Activated gamma-delta T cell treated with Interleukin-2 at 50 U/mL for 16 hours (primary cell): ENCODE measurements around the gene IMMP1L.

Experiments used
- DNase-seq: peaks from one replicate; pipeline ENCODE4 v3.0.0-alpha.2; 2020

The IMMP1L gene

GRCh38 chr11:31464436-31464835 lies 45.0 kb downstream of the IMMP1L start:
- DNase-seq = no peak

DNA sequence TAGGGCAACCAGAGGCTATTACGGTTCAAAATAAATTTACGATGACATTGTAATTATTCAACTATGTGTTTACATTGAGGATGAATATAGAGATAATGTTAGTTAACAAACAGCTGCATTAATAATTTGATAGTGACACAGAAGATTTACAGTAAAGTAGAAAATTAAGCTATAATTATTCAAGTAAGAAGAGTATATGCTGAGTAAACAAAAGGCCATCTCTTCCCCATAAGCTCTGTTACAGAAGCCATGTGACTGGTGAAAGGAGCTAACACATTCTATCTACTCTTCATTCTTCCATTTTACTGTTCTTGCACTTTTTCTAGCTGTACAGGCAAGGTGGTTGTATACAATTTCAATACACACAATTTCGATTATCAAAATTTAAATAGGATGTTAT lies 54.2 kb downstream of the IMMP1L start:
- DNase-seq = no peak

GRCh38 chr11:31450841-31451240 lies 58.6 kb downstream of the IMMP1L start:
- no peak for DNase-seq

GRCh38 chr11:31449040-31449439 lies 60.4 kb downstream of the IMMP1L start:
- DNase-seq = no peak

- DNase-seq = no peak
Observed at GRCh38 chr11:31445621-31446020, 63.8 kb downstream of the IMMP1L start.

DNA sequence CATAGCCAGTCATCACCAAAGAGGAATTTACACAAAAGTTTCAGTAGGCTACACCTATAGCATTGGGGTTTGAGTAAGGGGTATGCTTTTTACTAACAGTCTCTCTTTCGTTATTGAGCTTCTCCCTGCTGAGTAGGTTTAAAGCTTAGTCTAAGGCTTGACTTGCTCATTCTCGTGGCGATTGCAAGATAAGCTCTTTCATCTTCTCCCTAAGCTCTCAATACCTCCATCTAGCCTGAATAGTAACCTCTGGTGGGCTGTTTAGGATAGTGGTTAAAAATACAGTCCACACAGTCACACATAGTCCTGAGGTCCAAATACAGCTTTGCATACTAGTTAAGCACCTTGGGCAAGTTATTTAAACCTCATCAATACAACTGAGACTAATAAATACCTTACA lies 65.6 kb downstream of the IMMP1L start:
- no peak for DNase-seq

GRCh38 chr11:31442086-31442485 lies 67.3 kb downstream of the IMMP1L start:
- no peak for DNase-seq

GRCh38 chr11:31441296-31441695 lies 68.1 kb downstream of the IMMP1L start:
- DNase-seq = no peak

DNA sequence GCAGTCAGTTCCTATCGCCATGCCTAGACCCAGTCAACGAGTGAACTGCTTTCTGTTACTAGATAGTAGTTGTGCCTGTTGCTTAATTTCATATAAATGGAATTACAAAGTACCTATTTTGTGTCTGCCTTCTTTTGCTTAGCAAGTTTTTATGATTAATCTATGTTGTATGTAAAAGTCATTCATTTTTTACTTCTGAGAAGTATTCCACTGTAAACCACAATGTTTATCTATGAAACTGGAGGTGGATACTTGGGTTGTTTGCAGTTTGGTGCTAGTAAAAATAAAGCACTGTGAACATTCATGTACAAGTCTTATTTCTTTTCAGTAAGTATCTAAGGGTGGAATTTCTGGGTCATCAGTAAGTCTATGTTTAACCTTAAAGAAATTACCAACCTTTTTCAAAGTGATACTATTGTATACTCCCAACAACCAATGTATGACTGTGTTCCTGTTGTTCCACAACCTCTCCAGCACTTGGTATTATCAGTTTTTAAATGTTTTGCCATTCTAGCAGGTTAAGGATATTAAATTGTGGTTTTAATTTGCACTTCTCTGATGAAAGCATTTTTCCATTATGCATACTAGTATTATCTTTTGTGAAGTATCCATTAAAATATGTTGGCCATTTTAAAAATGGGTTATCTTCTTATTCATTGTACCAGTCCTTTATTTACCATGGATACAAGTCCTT lies 71.5 kb downstream of the IMMP1L start:
- DNase-seq = no peak

GRCh38 chr11:31433851-31434250 lies 75.6 kb downstream of the IMMP1L start:
- no peak for DNase-seq

GRCh38 chr11:31424652-31425051 lies 84.8 kb downstream of the IMMP1L start:
- no peak for DNase-seq

DNA sequence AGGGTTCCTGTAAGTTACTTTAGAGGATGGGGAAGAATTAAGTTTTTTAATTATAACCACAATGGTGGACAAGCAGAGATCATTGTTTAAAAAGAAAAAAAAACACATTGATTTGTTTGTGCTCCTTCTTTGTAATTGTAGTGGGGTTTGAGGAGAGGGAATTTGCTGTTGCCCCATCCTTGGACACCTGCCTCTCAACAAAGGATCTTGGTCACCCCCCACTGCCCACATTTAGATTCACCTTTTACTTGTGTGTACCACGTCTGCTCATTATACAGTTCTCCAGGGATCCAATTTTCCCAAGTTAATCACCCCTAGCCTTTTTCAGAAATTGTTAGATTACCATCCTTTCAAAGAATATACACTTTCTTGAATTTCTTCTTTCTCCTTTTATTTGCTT lies 86.7 kb downstream of the IMMP1L start:
- no peak for DNase-seq

DNA sequence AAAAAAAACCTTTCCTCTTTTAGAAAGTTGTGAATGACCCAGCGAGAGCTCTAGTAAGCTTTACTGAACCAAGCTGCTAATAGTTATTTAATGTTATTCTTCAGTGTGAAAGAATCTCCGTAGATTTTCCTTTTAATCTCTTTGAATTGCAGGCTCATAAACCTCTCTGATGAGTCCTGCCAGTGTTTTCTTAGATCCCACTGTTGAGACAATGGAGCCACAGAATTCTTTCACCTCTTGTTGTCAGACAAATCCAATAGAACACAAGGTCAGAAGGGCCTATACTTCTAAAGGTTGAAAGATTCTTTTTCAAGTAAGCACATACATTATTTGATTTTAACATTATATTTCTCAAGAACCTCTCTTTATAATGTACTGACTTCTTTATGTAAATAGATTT lies 87.6 kb downstream of the IMMP1L start:
- no peak for DNase-seq

GRCh38 chr11:31419669-31420068 lies 89.8 kb downstream of the IMMP1L start:
- no peak for DNase-seq

DNA sequence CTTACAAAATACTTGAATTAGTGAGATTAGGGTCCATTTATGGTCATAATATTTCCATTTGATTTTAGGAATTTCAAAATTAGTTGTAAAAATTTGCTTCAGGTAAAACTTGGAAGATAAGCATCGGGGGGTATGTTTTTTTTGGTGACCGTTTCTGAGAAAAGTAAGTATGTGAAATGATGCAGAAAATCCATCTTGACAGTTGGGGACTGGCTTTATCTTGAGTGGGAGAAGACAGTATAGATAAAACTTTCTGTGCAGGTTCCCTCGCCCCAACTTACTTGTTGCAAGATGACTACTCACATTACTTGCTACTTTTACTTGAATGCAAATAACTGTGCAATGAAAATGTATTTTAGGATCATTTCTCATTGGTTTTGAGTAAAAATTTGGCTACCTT lies 90.3 kb downstream of the IMMP1L start:
- DNase-seq = no peak

- DNase-seq = no peak
Observed at GRCh38 chr11:31417816-31418215, 91.6 kb downstream of the IMMP1L start.

GRCh38 chr11:31417357-31417756 lies 92.1 kb downstream of the IMMP1L start:
- no peak for DNase-seq

DNA sequence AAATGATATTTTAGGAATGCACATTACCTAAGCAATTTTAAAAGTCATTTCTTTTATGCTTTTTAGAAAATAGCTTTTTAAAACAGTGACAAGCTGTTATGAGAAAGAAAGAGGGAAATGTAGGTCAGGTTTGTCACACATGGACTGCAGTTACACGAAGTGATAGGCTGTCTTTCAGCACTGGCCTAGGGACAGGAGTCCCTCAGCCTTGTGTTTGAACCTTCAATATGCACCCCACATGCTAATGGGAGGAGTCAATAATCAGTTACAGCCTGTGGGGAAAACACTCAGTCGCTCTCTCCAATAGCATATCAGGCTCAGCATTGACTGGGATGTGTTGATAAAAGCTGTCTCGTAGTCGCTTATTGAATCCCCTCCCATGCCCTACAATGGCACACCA lies 94.0 kb downstream of the IMMP1L start:
- no peak for DNase-seq

GRCh38 chr11:31414338-31414737 lies 95.1 kb downstream of the IMMP1L start:
- DNase-seq = no peak

GRCh38 chr11:31412946-31413345 lies 96.5 kb downstream of the IMMP1L start:
- DNase-seq = no peak

GRCh38 chr11:31408201-31408600 lies 101.2 kb downstream of the IMMP1L start:
- DNase-seq = no peak

DNA sequence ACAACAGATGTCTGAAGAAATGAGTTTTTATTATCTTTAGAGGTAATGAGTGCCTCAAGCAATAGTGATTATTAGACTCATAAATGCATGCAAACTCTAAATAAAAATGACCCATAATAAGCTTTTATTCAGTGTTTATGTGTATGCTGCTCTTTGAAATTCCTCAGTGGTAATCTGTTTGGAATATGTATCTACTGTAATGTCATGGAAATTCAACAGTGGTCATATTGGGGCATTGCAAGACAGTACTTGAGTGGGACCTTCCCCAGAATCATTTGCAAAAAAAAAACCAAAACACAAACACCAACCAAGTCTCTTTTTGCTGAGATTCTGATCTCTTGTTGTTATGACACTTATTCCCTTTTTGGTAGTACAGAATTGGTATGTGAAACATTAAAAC lies 104.8 kb downstream of the IMMP1L start:
- no peak for DNase-seq

DNA sequence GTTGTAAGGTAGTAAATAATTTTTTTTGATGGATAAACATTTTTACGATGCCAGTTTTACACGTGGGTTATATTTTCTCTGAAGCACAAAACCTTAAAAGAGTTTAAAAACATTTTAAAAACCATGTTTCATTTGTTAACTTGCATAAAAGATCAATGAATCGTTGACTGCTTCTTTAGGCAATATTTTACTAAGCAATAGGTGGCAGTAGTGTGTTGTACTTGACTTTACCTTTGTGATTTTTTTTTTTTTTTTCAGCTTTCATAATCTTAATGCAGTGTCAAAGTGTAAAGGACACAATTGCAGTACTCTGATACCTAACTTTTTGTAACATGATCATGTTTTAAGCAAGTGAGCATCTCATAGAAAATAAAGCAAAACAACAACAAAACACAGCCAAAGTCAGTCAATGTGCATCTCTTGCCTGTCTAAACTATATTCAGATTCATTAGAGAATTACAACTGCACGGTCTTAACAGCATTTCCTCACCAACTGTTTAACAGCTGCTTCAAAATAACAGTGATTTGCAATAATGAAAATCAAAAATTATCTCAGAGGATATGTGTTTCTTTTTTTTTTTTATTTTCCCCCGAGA lies 112.1 kb downstream of the IMMP1L start:
- DNase-seq = no peak

DNA sequence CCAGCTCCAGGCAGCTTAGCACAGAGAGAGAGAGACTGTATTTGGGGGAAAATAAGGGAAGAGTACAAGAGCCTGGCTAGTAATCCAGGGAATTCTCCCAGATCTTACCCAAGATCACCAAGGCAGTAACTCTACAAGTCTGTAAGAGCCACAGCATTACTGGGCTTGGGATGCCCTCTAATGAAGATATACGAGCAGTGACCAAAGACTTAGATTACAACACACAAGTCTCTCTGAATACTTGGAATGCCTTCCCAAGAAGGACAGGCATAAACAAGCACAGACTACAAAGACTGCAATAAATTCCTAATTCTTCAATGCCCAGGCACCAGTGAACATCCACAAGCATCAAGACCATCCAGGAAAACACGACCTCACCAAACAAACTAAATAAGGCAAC lies 122.0 kb downstream of the IMMP1L start:
- no peak for DNase-seq

GRCh38 chr11:31383116-31383515 lies 126.3 kb downstream of the IMMP1L start:
- no peak for DNase-seq
